Testis (tissue), 5 donors: ENCODE results near the gene NOC2L. TPM values are rescaled to one million over a fixed set of nuclear protein-coding genes. Genes with fewer than 3 reads are reported as not detected.
A peak's percentile ranks its signal among the peaks of the same experiment; 100 is the strongest.

Experiments used
- DNase-seq: peaks from one replicate; pipeline ENCODE4 v3.0.0-alpha.2; 2019
- H3K27ac ChIP-seq, 2 donors: fragments of 200-600 bp; sonication (generic); one replicate each; pipeline ENCODE4 v1.5.1; 2019
- H3K27me3 ChIP-seq: fragments of 200-600 bp; sonication (generic); one replicate; pipeline ENCODE4 v1.5.1; 2019
- H3K36me3 ChIP-seq: fragments of 200-600 bp; sonication (generic); one replicate; pipeline ENCODE4 v1.5.1; 2017; ENCODE audit warnings: low read depth; ENCODE audit errors: missing control alignments
- H3K4me1 ChIP-seq: fragments of 200-600 bp; sonication (generic); one replicate; pipeline ENCODE4 v1.5.1; 2019
- H3K4me3 ChIP-seq, 2 donors: fragments of 200-600 bp; sonication (generic); one replicate each; pipeline ENCODE4 v1.5.1; 2017 to 2019
- H3K9me3 ChIP-seq: fragments of 200-600 bp; sonication (generic); one replicate; pipeline ENCODE4 v1.5.1; 2017
- CTCF ChIP-seq, 3 experiments: fragments of 450-650 bp in 2 of 3; fragments of 200-600 bp in 1 of 3; sonication (generic) in 1 of 3; IDR thresholded peaks; one replicate each; pipeline ENCODE4 v1.5.1; 2016 to 2019; ENCODE audit warnings: antibody characterized with exemption in 3 of 3, mild to moderate bottlenecking in 2 of 3, moderate library complexity in 1 of 3
- POLR2A ChIP-seq: fragments of 450-650 bp; IDR thresholded peaks from one replicate; pipeline ENCODE4 v1.6.1; 2017; ENCODE audit warnings: antibody characterized with exemption, mild to moderate bottlenecking, moderate library complexity
- WGBS, 2 donors: methylation state at CpG; one replicate each; pipeline ENCODE4 v1.1.5; 2018; 5-methylcytosine and 5-hydroxymethylcytosine counted together
- intact Hi-C: fragments of 100-400 bp; cut with DNase I; formaldehyde crosslinking; loops from one replicate; pipeline ENCODE4 v1.15.1; 2023; ENCODE audit warnings: low total_unique reads
- long read RNA-seq, 2 donors: transcript quantifications; one replicate each; lab custom pipeline, GENCODE V29; 2026
- polyA plus RNA-seq: library from polyadenylated mRNA; stranded (reverse); fragments of 350-450 nt; fragmentation: Illumina TruSeq; extraction: RNeasy Lipid Tissue Mini Kit (QIAGEN cat#74804); gene quantifications from one replicate; pipeline ENCODE4 v1.2.3, GENCODE V29; 2014; ENCODE audit warnings: low read depth, low replicate concordance; ENCODE audit not compliant: insufficient read depth
- total RNA-seq, 2 donors: library from RNA; depleted of rRNA; stranded (reverse); fragments of >200 nt; gene quantifications; one replicate each; pipeline ENCODE4 v1.2.3, GENCODE V29; 2016

NOC2L gene
- total RNA-seq, result 10 to 100 TPM; 82.5 to 94.0 TPM
- polyA plus RNA-seq, result 78.3 TPM
- long read RNA-seq, donor 1, partial matches to known transcripts, result 6 of 11 reads
- long read RNA-seq, donor 1, other reads (novel, unspliced or antisense), result 0 of 11 reads
- long read RNA-seq, donor 2, transcript NOC2L-201 (19 exons, 2,790 nt), result major isoform, 6 of 7 reads
- long read RNA-seq, donor 2, partial matches to known transcripts, result 0 of 7 reads
- long read RNA-seq, donor 2, other reads (novel, unspliced or antisense), result 0 of 7 reads

DNA sequence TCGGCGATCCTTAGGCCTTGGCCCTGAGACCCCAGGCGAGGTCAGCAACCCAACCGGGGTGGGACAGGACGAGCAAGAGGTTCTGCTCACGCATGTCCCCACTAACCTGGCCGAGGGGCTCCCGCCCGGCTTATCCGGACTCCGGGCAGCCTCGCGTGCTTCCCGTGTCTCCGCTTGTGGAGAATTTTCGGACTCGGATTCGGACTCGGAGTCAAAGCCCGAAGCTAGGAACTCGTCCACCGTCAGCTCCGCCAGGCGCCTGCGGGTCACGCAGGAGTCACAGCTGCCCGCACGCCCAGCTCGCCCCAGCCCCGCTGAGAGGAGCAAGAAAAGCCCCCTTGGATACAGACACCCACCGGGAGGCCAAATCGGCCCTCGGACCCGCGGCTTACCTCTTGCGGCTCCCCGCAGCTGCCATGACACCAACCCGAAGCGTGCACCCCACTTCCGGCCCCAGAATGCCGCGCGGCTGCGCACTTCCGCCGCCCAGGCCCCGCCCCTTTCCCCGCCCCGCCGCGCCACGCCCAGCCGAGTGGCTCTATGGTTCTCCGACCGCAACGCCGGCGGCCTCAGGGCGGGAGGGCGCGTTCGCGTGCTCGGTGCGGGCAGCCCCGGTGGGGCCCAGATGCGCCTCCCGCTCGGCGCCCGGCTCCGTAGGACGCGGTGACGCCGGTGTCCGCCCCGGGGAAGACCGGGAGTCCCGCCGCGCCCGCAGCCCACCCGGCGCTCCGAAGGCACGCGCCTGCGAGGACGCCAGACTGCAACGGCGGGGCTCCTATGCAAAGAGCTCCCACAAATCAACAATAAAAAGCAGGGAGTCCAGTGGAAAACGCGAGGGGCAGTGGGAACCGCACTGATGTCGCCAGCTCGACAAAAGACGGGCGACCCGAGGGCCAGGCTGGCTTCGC is at the start of gene NOC2L:
TSS of gene NOC2L (minus strand) at position 434 of the 908 bp plus-strand sequence. CDS start at position 418, 16 bp downstream.
- DNase-seq, result peak; percentile 95

GRCh38 chr1:1006305-1007159 is 47.5 kb upstream of the NOC2L start:
- H3K4me3 ChIP-seq, result no peak overlapping the region
- TF ChIP-seq POLR2A (no peak), CTCF (IDR thresholded peaks at IDR 0.05) (no peak)
- intact Hi-C loops, result loop anchor here (10.0 kb wide), 1 partner anchor 58 kb away; no protein-coding TSS in a partner anchor
- no peaks in the 10 kb centered on the region for H3K9me3 ChIP-seq
- no peaks in the 10 kb centered on the region for H3K36me3 ChIP-seq
- H3K4me1 ChIP-seq, result peaks cover 14% of the 10 kb centered on the region
- no peaks in the 10 kb centered on the region for H3K27me3 ChIP-seq
- no peak overlapping the region for H3K27ac ChIP-seq
- WGBS, 2 donors, result 90 to 93% methylated on average over 30 to 37 of the region's 37 CpGs
- DNase-seq, result no peak

More for the DNA sequence above, at the start of gene NOC2L:
- Histone ChIP-seq H3K4me1 (peaks cover 13% of the 10 kb centered on the region), H3K4me3 (peak within 1 kb of the TSS; percentile 98), H3K9me3 (no peaks in the 10 kb centered on the region), H3K36me3 (no peaks in the 10 kb centered on the region), H3K27ac (peak within 1 kb of the TSS in 1 of 2 donors; percentile 24), H3K27me3 (no peaks in the 10 kb centered on the region)
- WGBS, 2 donors, result 0 to 10% methylated on average over 17 to 71 of the region's 101 CpGs
- intact Hi-C loops, result no loop called here
- TF ChIP-seq POLR2A (no peak), CTCF (IDR thresholded peaks at IDR 0.05) (no peak)

DNA sequence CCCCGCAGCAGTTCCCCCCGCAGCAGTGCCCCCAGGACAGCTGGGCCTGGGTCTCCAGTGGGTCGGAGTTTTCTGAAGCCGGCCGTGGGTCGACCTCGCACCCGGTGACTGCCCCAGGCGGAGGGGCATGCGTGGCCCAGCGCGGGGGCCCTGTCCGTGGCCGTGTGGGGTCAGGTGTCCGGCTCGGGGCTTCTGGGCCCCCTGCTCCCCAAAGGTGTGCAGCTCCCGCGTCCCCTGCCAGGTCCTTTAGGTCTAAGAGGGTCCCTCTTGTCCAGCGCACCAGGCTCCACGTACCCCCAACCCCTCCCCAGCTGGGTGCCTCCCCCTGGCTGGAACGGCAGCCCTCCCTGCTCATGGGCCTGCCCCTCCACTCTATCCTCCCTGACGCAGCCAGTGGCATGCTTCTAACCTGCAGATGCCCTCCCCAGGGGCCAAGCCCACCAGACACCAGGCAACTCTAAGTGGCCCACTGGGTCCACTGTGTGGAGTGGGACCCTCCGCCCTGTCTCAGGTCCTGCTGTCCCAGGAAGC is 46.8 kb upstream of the NOC2L start:
- H3K4me1 ChIP-seq, result peaks cover 14% of the 10 kb centered on the region
- 62 to 63% methylated on average over 4 to 13 of the region's 23 CpGs for WGBS, 2 donors

More for the DNA sequence above, 46.8 kb upstream of the NOC2L start:
- H3K27me3 ChIP-seq, result no peaks in the 10 kb centered on the region
- no peaks in the 10 kb centered on the region for H3K9me3 ChIP-seq
- no peak for TF ChIP-seq POLR2A
- no peak for TF ChIP-seq CTCF (IDR thresholded peaks at IDR 0.05)
- H3K4me3 ChIP-seq, result no peak overlapping the region
- no peak for DNase-seq
- H3K27ac ChIP-seq, result no peak overlapping the region
- intact Hi-C loops, result loop anchor here (10.0 kb wide), 1 partner anchor 59 kb away; no protein-coding TSS in a partner anchor
- H3K36me3 ChIP-seq, result no peaks in the 10 kb centered on the region
